Subcutaneous adipose tissue (tissue), 4 donors: ENCODE measurements around the gene SSBP4. TPM values are rescaled to one million over a fixed set of nuclear protein-coding genes. Genes with fewer than 3 reads are reported as not detected.

Experiments used
- CTCF ChIP-seq: fragments of 450-650 bp; IDR thresholded peaks from one replicate; pipeline ENCODE4 v1.5.1; 2016; ENCODE audit warnings: low read depth, mild to moderate bottlenecking, control low read depth, antibody characterized with exemption, moderate library complexity
- total RNA-seq, 4 donors: library from RNA; depleted of rRNA; stranded (reverse); fragments of >200 nt; gene quantifications; one replicate each; pipeline ENCODE4 v1.1.0, GENCODE V29; 2016

Gene SSBP4
- total RNA-seq, 4 donors from 2014 or later, result 19.8 to 32.0 (median 23.1) TPM

- TF ChIP-seq CTCF, result no peak
Measured at GRCh38 chr19:18474366-18474887, 55.2 kb downstream of the SSBP4 start.

- TF ChIP-seq CTCF, result no peak
Measured at GRCh38 chr19:18475004-18475453, 55.8 kb downstream of the SSBP4 start.

GRCh38 chr19:18475762-18476331 is 56.6 kb downstream of the SSBP4 start:
- no peak for TF ChIP-seq CTCF

GRCh38 chr19:18476507-18477041 is 57.4 kb downstream of the SSBP4 start:
- no peak for TF ChIP-seq CTCF

GRCh38 chr19:18477042-18477779 is 58.0 kb downstream of the SSBP4 start:
- TF ChIP-seq CTCF, result no peak

- no peak for TF ChIP-seq CTCF
Measured at GRCh38 chr19:18477974-18478373, 58.8 kb downstream of the SSBP4 start.
